SK-N-SH (cell line): ENCODE results near the gene LUC7L2.

ENCODE experiments used
- EP300 ChIP-seq, 2 experiments: IDR thresholded peaks; 2 replicates each; pipeline versions ENCODE4 v1.4.0 to v1.6.1; 2012; ENCODE audit warnings: borderline replicate concordance in 1 of 2, low read depth in 1 of 2, low read length in 1 of 2
- EZH2phosphoT487 ChIP-seq: fragments of 200-600 bp; sonication (generic); IDR thresholded peaks from 2 replicates; pipeline ENCODE4 v1.6.1; 2017; ENCODE audit warnings: low read depth, mixed run types, mild to moderate bottlenecking, antibody characterized with exemption, moderate library complexity, borderline replicate concordance
- GABPA ChIP-seq: IDR thresholded peaks from 2 replicates; pipeline ENCODE4 v1.4.0; 2012; ENCODE audit warnings: low read depth, mild to moderate bottlenecking
- MXI1 ChIP-seq: IDR thresholded peaks from 2 replicates; pipeline ENCODE4 v1.6.1; 2012; ENCODE audit warnings: mild to moderate bottlenecking, low read depth, low read length, improper control_type of control experiment
- NFIC ChIP-seq: IDR thresholded peaks from 2 replicates; pipeline ENCODE4 v1.4.0; 2012; ENCODE audit warnings: borderline replicate concordance
- POLR2AphosphoS5 ChIP-seq: IDR thresholded peaks from 2 replicates; pipeline ENCODE4 v1.6.1; 2012; ENCODE audit warnings: low read depth, low read length
- RFX5 ChIP-seq: IDR thresholded peaks from 2 replicates; pipeline ENCODE4 v1.6.1; 2012; ENCODE audit warnings: mild to moderate bottlenecking, improper control_type of control experiment, low read length
- TCF12 ChIP-seq: IDR thresholded peaks from 2 replicates; pipeline ENCODE4 v1.4.0; 2012
- YY1 ChIP-seq: IDR thresholded peaks from 2 replicates; pipeline ENCODE4 v1.4.0; 2012; ENCODE audit warnings: low read depth, mild to moderate bottlenecking
- TF ChIP-seq, protein P1 (sequence below): fragments of 200-600 bp; sonication (generic); IDR thresholded peaks from 2 replicates; pipeline ENCODE4 v1.6.1; 2017; ENCODE audit warnings: antibody characterized with exemption, mild to moderate bottlenecking, moderate library complexity
- TF ChIP-seq, protein P2 (sequence below): IDR thresholded peaks from 2 replicates; pipeline ENCODE4 v1.4.0; 2012; ENCODE audit warnings: low read depth, borderline replicate concordance
- TF ChIP-seq, protein P3 (sequence below): IDR thresholded peaks from 2 replicates; pipeline ENCODE4 v1.4.0; 2012; ENCODE audit warnings: low read depth, borderline replicate concordance
- TF ChIP-seq, protein P4 (sequence below): IDR thresholded peaks from 2 replicates; pipeline ENCODE4; 2012

DNA sequence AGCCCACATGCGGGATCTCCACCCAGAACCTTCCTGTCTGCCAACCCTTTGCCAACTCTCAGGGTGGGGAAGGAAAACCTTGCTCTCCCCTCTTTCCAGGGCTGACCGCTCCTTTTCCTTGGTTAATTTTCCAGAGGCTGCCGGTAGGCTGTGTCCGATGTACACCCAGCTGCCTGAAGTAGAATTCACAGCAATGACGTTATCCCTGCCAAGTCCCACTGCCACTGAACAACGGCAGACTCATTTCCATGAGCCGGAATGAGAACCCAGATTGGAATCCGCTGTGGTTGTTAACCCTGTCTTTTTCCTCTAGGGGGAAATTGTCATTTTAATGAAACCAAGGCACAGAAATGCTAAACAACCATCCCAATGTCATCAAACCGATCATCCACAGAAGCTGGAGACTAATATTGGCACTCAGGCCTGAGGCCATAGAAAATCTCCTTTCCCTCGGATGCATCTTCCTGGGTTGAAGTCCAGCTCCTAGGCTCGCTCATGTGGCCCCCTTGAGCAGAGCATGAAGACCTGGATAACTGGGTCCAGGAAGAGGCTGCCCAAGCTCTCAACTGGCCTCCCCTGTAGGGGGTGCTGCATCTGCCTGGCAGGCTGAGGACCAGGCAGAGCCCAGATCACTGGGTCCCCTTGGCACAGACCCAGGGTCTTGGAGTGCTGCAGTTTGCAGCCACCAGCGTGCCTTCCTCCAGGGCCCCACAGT is 93.4 kb downstream of the LUC7L2 start:
- TF ChIP-seq, protein P1, sequence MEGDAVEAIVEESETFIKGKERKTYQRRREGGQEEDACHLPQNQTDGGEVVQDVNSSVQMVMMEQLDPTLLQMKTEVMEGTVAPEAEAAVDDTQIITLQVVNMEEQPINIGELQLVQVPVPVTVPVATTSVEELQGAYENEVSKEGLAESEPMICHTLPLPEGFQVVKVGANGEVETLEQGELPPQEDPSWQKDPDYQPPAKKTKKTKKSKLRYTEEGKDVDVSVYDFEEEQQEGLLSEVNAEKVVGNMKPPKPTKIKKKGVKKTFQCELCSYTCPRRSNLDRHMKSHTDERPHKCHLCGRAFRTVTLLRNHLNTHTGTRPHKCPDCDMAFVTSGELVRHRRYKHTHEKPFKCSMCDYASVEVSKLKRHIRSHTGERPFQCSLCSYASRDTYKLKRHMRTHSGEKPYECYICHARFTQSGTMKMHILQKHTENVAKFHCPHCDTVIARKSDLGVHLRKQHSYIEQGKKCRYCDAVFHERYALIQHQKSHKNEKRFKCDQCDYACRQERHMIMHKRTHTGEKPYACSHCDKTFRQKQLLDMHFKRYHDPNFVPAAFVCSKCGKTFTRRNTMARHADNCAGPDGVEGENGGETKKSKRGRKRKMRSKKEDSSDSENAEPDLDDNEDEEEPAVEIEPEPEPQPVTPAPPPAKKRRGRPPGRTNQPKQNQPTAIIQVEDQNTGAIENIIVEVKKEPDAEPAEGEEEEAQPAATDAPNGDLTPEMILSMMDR: no peak; the same call in 1 of the 2 replicates
- TF ChIP-seq, protein P2, sequence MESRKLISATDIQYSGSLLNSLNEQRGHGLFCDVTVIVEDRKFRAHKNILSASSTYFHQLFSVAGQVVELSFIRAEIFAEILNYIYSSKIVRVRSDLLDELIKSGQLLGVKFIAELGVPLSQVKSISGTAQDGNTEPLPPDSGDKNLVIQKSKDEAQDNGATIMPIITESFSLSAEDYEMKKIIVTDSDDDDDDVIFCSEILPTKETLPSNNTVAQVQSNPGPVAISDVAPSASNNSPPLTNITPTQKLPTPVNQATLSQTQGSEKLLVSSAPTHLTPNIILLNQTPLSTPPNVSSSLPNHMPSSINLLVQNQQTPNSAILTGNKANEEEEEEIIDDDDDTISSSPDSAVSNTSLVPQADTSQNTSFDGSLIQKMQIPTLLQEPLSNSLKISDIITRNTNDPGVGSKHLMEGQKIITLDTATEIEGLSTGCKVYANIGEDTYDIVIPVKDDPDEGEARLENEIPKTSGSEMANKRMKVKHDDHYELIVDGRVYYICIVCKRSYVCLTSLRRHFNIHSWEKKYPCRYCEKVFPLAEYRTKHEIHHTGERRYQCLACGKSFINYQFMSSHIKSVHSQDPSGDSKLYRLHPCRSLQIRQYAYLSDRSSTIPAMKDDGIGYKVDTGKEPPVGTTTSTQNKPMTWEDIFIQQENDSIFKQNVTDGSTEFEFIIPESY: no peak
- TF ChIP-seq POLR2AphosphoS5 (no peak), RFX5 (no peak), TCF12 (no peak), MXI1 (no peak), GABPA (no peak), YY1 (no peak), EZH2phosphoT487 (no peak), NFIC (no peak), EP300 (IDR thresholded peaks at IDR 0.05; ENCODE audit: borderline replicate concordance in 1 of 2, low read depth in 1 of 2, low read length in 1 of 2) (no peak)
- TF ChIP-seq, protein P3, sequence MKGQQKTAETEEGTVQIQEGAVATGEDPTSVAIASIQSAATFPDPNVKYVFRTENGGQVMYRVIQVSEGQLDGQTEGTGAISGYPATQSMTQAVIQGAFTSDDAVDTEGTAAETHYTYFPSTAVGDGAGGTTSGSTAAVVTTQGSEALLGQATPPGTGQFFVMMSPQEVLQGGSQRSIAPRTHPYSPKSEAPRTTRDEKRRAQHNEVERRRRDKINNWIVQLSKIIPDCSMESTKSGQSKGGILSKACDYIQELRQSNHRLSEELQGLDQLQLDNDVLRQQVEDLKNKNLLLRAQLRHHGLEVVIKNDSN: no peak
- TF ChIP-seq, protein P4, sequence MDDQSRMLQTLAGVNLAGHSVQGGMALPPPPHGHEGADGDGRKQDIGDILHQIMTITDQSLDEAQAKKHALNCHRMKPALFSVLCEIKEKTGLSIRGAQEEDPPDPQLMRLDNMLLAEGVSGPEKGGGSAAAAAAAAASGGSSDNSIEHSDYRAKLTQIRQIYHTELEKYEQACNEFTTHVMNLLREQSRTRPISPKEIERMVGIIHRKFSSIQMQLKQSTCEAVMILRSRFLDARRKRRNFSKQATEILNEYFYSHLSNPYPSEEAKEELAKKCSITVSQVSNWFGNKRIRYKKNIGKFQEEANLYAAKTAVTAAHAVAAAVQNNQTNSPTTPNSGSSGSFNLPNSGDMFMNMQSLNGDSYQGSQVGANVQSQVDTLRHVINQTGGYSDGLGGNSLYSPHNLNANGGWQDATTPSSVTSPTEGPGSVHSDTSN: no peak
